ENCODE results near the gene KRTAP12-3. TPM values are rescaled to one million over a fixed set of nuclear protein-coding genes. Genes with fewer than 3 reads are reported as not detected.
"Not testable (repeated sequence)": the region's sequence is repeated elsewhere in the genome, so short reads cannot be mapped to it uniquely, and the experiment has no call there.

KRTAP12-3 gene
- not detected for total RNA-seq
- long read RNA-seq, result 0 reads

GRCh38 chr21:44657635-44658540 lies at the start of gene KRTAP12-3:
KRTAP12-3 (plus strand) TSS chr21:44657932; CDS start chr21:44657980, 48 bp downstream.
- no peak within 1 kb of the TSS for H3K27ac ChIP-seq (replicated peaks)
- intact Hi-C loops (cut with micrococcal nuclease), result no loop called here

GRCh38 chr21:44609193-44609592 lies 48.5 kb upstream of the KRTAP12-3 start:
- Histone ChIP-seq H3K27ac (replicated peaks) (no peak overlapping the region), H3K9me3 (replicated peaks) (peaks cover 41% of the 10 kb centered on the region), H3K4me3 (no peak overlapping the region), H3K4me1 (no peaks in the 10 kb centered on the region), H3K36me3 (no peaks in the 10 kb centered on the region), H3K27me3 (ENCODE audit: low read depth) (peaks cover 23% of the 10 kb centered on the region)
- no peak for TF ChIP-seq CTCF (IDR thresholded peaks at IDR 0.05; ENCODE audit: borderline replicate concordance)
- no peak for DNase-seq
- intact Hi-C loops (cut with micrococcal nuclease), result no loop called here

More at GRCh38 chr21:44657635-44658540, at the start of gene KRTAP12-3:
- DNase-seq, result no peak
- no peak for TF ChIP-seq CTCF (IDR thresholded peaks at IDR 0.05; ENCODE audit: borderline replicate concordance)
- Histone ChIP-seq H3K27me3 (ENCODE audit: low read depth) (peaks cover 14% of the 10 kb centered on the region), H3K9me3 (replicated peaks) (peaks cover 13% of the 10 kb centered on the region), H3K36me3 (no peaks in the 10 kb centered on the region), H3K4me1 (no peaks in the 10 kb centered on the region), H3K4me3 (no peak within 1 kb of the TSS)

- Histone ChIP-seq H3K27me3 (ENCODE audit: low read depth) (peaks cover 22% of the 10 kb centered on the region), H3K9me3 (replicated peaks) (peaks cover 41% of the 10 kb centered on the region)
- DNase-seq; H3K4me1 ChIP-seq; H3K36me3 ChIP-seq; intact Hi-C loops (cut with micrococcal nuclease); H3K27ac ChIP-seq (replicated peaks); H3K4me3 ChIP-seq: not testable (repeated sequence)
These were observed 47.4 kb upstream of the KRTAP12-3 start for GRCh38 chr21:44610157-44610843.

- H3K4me3 ChIP-seq, result no peak overlapping the region
- TF ChIP-seq CTCF (IDR thresholded peaks at IDR 0.05; ENCODE audit: borderline replicate concordance), result no peak
- DNase-seq, result no peak
- peaks cover 38% of the 10 kb centered on the region for H3K9me3 ChIP-seq (replicated peaks)
- intact Hi-C loops (cut with micrococcal nuclease), result no loop called here
- H3K36me3 ChIP-seq, result no peaks in the 10 kb centered on the region
- H3K4me1 ChIP-seq, result no peaks in the 10 kb centered on the region
- no peak overlapping the region for H3K27ac ChIP-seq (replicated peaks)
- H3K27me3 ChIP-seq (ENCODE audit: low read depth), result peaks cover 32% of the 10 kb centered on the region
These were observed 46.2 kb upstream of the KRTAP12-3 start for GRCh38 chr21:44611551-44611950.

GRCh38 chr21:44612029-44612486 lies 45.7 kb upstream of the KRTAP12-3 start, which contains the start of gene KRTAP10-8:
KRTAP10-8 (plus strand) TSS chr21:44612079; CDS start chr21:44612101, 22 bp downstream.
- no peak within 1 kb of the TSS for H3K4me3 ChIP-seq
- H3K27me3 ChIP-seq (ENCODE audit: low read depth), result peaks cover 33% of the 10 kb centered on the region
- no peak for DNase-seq
- H3K27ac ChIP-seq (replicated peaks), result no peak within 1 kb of the TSS
- H3K4me1 ChIP-seq, result no peaks in the 10 kb centered on the region
- TF ChIP-seq CTCF (IDR thresholded peaks at IDR 0.05; ENCODE audit: borderline replicate concordance), result no peak
- H3K9me3 ChIP-seq (replicated peaks), result peaks cover 36% of the 10 kb centered on the region
- intact Hi-C loops (cut with micrococcal nuclease), result no loop called here
- H3K36me3 ChIP-seq, result no peaks in the 10 kb centered on the region
